Liver (tissue), 3 donors: ENCODE measurements around the gene GALNT9.

ENCODE experiments used
- EGR1 ChIP-seq, 2 donors: IDR thresholded peaks; 2 replicates each; pipeline ENCODE4 v1.6.1; 2016 to 2018; ENCODE audit warnings: antibody characterized with exemption in 2 of 2, low read depth in 2 of 2
- FOXA1 ChIP-seq: IDR thresholded peaks from 2 replicates; pipeline ENCODE4 v1.6.1; 2016; ENCODE audit warnings: antibody characterized with exemption
- GABPA ChIP-seq, 2 donors: IDR thresholded peaks in 1 of 2; conservative IDR thresholded peaks in 1 of 2; 2 replicates each; pipeline ENCODE4 v1.6.1; 2016; ENCODE audit warnings: antibody characterized with exemption in 2 of 2, mild to moderate bottlenecking in 1 of 2, moderate library complexity in 1 of 2
- HNF4A ChIP-seq, 2 donors: conservative IDR thresholded peaks; 2 replicates each; pipeline ENCODE4 v1.6.1; 2016; ENCODE audit warnings: antibody characterized with exemption in 2 of 2, mild to moderate bottlenecking in 2 of 2
- JUND ChIP-seq, 2 donors: IDR thresholded peaks; 2 replicates each; pipeline ENCODE4 v1.6.1; 2016; ENCODE audit warnings: antibody characterized with exemption in 2 of 2
- NR2F2 ChIP-seq: IDR thresholded peaks from 2 replicates; pipeline ENCODE4 v1.6.1; 2016; ENCODE audit warnings: antibody characterized with exemption
- RAD21 ChIP-seq, 2 donors: IDR thresholded peaks; 2 replicates each; pipeline ENCODE4 v1.6.1; 2016; ENCODE audit warnings: antibody characterized with exemption in 2 of 2, mild to moderate bottlenecking in 2 of 2
- SP1 ChIP-seq: IDR thresholded peaks from 2 replicates; pipeline ENCODE4 v1.6.1; 2018; ENCODE audit warnings: antibody characterized with exemption, mild to moderate bottlenecking
- TAF1 ChIP-seq: conservative IDR thresholded peaks from 2 replicates; pipeline ENCODE4 v1.6.1; 2016; ENCODE audit warnings: antibody characterized with exemption, mild to moderate bottlenecking
- YY1 ChIP-seq: IDR thresholded peaks from 2 replicates; pipeline ENCODE4 v1.6.1; 2016; ENCODE audit warnings: antibody characterized with exemption, mild to moderate bottlenecking
- TF ChIP-seq, protein P1 (sequence below): fragments of 150-350 bp; IDR thresholded peaks from 2 replicates; pipeline ENCODE4 v1.5.1; 2017; ENCODE audit warnings: improper control_type of control experiment, low read depth, low read length; ENCODE audit not compliant: missing input control
- TF ChIP-seq, protein P2 (sequence below): IDR thresholded peaks from 2 replicates; pipeline ENCODE4 v1.6.1; 2016; ENCODE audit warnings: antibody characterized with exemption
- TF ChIP-seq, protein P3 (sequence below): IDR thresholded peaks from 2 replicates; pipeline ENCODE4 v1.6.1; 2016; ENCODE audit warnings: antibody characterized with exemption
- TF ChIP-seq, protein P4 (sequence below): IDR thresholded peaks from 2 replicates; pipeline ENCODE4 v1.6.1; 2016; ENCODE audit warnings: antibody characterized with exemption, mild to moderate bottlenecking
- donor health status: healthy.
- donor health status: healthy.

DNA sequence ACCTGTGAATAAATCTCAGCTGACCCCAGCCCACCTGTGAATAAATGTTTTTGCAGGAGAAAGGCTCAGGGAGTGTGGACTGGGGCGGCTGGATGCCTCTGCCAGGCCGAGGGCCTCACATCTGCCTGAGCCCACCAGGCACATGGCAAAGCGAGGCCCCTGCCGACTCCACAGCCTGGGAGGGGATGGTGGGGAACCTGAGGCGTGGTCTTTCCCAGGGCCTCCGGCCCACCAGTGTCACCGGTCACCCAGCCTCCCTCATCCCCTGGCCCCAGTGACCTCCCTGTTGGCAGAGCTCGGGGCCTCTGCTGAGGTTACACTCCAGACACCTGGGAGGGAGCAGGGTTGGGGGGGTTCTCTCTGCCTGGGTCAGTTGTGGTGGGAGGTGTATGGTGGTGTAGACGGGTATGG is 177.0 kb downstream of the GALNT9 start:
- TF ChIP-seq, protein P1, sequence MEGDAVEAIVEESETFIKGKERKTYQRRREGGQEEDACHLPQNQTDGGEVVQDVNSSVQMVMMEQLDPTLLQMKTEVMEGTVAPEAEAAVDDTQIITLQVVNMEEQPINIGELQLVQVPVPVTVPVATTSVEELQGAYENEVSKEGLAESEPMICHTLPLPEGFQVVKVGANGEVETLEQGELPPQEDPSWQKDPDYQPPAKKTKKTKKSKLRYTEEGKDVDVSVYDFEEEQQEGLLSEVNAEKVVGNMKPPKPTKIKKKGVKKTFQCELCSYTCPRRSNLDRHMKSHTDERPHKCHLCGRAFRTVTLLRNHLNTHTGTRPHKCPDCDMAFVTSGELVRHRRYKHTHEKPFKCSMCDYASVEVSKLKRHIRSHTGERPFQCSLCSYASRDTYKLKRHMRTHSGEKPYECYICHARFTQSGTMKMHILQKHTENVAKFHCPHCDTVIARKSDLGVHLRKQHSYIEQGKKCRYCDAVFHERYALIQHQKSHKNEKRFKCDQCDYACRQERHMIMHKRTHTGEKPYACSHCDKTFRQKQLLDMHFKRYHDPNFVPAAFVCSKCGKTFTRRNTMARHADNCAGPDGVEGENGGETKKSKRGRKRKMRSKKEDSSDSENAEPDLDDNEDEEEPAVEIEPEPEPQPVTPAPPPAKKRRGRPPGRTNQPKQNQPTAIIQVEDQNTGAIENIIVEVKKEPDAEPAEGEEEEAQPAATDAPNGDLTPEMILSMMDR: no peak
- TF ChIP-seq FOXA1 (no peak), GABPA (IDR thresholded peaks at IDR 0.05 in 1 of 2, conservative IDR thresholded peaks at IDR 0.05 in 1 of 2) (no peak), YY1 (no peak), JUND (IDR thresholded peaks at IDR 0.05) (no peak), RAD21 (IDR thresholded peaks at IDR 0.05) (no peak), SP1 (no peak), TAF1 (no peak), NR2F2 (no peak), HNF4A (conservative IDR thresholded peaks at IDR 0.05) (no peak), EGR1 (IDR thresholded peaks at IDR 0.05; ENCODE audit: low read depth in 2 of 2) (no peak)
- TF ChIP-seq, protein P2, sequence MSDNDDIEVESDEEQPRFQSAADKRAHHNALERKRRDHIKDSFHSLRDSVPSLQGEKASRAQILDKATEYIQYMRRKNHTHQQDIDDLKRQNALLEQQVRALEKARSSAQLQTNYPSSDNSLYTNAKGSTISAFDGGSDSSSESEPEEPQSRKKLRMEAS: no peak
- TF ChIP-seq, protein P3, sequence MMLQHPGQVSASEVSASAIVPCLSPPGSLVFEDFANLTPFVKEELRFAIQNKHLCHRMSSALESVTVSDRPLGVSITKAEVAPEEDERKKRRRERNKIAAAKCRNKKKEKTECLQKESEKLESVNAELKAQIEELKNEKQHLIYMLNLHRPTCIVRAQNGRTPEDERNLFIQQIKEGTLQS: no peak
- TF ChIP-seq, protein P4, sequence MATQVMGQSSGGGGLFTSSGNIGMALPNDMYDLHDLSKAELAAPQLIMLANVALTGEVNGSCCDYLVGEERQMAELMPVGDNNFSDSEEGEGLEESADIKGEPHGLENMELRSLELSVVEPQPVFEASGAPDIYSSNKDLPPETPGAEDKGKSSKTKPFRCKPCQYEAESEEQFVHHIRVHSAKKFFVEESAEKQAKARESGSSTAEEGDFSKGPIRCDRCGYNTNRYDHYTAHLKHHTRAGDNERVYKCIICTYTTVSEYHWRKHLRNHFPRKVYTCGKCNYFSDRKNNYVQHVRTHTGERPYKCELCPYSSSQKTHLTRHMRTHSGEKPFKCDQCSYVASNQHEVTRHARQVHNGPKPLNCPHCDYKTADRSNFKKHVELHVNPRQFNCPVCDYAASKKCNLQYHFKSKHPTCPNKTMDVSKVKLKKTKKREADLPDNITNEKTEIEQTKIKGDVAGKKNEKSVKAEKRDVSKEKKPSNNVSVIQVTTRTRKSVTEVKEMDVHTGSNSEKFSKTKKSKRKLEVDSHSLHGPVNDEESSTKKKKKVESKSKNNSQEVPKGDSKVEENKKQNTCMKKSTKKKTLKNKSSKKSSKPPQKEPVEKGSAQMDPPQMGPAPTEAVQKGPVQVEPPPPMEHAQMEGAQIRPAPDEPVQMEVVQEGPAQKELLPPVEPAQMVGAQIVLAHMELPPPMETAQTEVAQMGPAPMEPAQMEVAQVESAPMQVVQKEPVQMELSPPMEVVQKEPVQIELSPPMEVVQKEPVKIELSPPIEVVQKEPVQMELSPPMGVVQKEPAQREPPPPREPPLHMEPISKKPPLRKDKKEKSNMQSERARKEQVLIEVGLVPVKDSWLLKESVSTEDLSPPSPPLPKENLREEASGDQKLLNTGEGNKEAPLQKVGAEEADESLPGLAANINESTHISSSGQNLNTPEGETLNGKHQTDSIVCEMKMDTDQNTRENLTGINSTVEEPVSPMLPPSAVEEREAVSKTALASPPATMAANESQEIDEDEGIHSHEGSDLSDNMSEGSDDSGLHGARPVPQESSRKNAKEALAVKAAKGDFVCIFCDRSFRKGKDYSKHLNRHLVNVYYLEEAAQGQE: no peak
